GM19025 (cell line): Measurements from ENCODE around the gene TTC28.

Source experiments
- ATAC-seq: cut with Tn5 transposase; IDR thresholded peaks from one replicate; pipeline ENCODE4 v1.9.1; 2021; ENCODE audit warnings: mild to moderate bottlenecking, low read depth, moderate library complexity; ENCODE audit not compliant: unreplicated experiment

TTC28 gene

GRCh38 chr22:28328756-28329155, 350.9 kb downstream of the TTC28 start:
- ATAC-seq, result no peak

GRCh38 chr22:28316014-28316413, 363.6 kb downstream of the TTC28 start:
- no peak for ATAC-seq

- no peak for ATAC-seq
Observed at GRCh38 chr22:28314959-28315358, 364.7 kb downstream of the TTC28 start.

DNA sequence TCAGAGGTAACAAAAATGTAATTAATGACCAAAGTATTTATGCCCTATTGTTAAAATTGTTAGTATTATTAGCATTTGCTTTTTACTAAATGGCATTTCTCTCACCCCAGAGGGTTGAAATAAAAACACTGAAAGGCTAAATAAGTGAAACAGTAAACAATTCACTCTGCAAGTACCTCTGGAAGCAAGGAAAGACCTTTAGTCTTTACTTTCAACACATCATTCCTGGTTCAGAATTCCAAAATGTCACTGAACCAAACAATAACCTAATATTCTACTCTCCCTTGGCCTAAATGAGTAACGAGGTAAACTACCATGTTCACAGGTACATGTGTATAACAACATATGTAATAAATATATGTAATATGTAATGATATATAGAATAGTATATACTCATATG, 369.3 kb downstream of the TTC28 start:
- no peak for ATAC-seq

DNA sequence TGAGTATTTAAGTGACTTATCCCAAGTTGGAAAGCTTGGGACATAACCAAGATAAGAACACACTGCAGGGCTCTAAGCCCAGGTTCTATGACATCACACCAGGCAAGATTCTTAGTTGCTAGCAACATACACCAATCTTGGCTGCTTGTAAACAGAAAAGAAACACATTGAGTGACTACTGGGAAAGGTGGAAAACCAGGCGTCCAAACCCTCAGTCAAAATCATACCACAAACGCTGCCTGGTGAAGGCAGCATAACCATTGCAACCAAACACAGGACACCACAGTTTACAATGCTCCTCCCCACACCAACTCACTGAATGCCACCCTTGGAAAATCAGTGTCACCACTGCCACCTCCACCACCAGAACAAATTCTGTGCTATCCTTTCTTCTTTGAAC, 379.9 kb downstream of the TTC28 start:
- no peak for ATAC-seq

DNA sequence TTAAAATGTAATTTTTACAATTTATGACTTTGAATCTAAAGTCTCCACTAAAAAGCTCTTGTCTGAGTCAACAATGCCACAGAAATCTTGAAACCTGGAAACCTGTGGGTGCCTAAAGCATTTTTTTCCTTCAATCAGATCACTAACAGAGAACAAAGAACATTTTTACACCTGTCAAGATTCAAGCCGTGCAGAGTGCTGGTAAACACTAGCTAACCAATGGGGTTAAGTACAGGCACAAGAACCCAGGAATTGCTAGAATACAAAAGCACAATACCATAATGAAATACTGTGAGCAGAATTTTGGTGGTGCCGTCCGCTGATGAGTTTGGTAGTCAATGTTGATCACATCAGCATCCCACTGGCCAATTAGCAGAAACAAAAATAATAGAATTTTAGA, 380.3 kb downstream of the TTC28 start:
- ATAC-seq, result no peak

DNA sequence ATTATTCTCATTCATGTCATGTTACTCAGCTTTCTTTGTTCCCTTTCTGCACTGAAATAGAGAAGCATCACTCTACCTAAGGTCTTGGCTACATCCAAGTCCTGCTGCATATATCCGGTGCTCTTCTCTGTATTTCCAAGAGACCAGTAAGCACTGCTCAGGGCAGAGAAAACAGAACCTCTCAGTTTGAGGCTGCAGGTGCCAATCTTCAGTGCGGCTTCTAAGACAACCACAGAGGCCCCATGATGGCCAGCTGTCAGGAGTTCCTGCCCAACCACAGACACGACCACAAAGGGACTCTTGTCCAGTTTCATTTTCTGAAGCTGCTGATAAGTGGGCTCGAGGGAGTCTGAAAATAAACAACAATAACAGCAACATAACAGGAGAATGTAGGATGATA, 382.1 kb downstream of the TTC28 start:
- no peak for ATAC-seq

DNA sequence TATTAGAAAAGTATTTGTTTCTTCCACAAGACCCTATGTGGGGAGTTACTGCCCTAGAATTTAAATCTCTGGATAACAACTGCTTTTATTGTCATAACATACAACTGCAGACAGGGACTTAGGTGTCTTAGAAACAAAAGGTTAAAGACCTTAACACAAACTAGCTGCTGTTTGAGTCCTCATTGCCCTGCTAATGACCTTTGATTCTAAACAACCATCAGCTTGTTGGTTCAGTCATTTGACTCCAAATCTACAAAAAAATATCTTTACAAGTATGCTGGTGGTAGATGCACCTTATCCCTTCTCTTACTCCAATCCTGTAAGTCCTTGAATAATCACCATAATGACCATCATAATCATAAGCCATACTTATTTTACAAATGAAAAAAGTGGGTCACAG, 383.2 kb downstream of the TTC28 start:
- ATAC-seq, result no peak

DNA sequence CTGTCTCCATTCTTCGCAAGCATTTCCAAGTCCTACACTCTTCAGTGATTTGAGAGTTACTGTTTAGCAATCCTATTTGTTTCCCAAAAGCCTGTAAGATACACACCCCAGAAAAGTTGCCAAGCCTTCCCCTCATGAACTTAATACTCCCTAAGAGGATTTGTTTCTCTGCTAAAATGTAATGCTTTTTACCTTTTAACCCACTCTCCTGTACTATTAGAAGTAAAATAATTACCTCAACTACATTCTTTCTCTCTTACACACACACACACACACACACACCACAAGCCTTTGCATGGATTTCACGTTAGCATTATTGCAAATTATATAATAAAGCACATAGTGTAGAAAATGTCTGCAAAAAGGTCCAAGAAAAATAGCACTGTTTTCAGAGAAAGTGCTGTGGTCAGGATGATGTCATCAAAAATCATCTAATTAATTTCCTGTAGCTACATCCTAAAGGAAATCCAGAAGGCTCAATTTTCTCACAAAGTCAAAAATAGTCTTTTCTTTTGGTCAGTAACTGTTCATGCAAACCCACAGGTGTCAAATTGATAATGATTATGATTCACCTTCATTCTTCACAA, 396.5 kb downstream of the TTC28 start:
- ATAC-seq, result no peak

GRCh38 chr22:28282405-28283067, 397.1 kb downstream of the TTC28 start:
- no peak for ATAC-seq

- no peak for ATAC-seq
Observed at GRCh38 chr22:28279888-28280287, 399.8 kb downstream of the TTC28 start.

- no peak for ATAC-seq
Observed at GRCh38 chr22:28269277-28269676, 410.4 kb downstream of the TTC28 start.

DNA sequence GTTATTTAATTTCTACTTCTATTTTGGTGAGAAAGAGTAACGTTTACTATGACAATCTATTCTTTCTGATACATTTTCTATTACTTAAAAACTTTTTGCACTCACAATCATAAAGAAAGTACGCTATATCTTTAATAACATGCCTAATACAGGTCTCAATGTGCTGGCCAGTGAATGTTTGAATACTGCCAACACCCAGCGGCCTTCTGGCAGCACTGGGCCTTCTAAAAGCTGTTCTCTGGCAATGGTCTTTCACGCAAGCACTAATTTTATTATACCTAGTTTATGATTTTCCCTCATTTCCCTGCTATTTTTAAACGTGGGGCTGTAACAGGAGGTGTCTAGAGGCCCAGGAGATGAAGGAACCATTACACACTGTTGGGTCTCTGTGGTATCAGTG, 410.8 kb downstream of the TTC28 start:
- ATAC-seq, result no peak

DNA sequence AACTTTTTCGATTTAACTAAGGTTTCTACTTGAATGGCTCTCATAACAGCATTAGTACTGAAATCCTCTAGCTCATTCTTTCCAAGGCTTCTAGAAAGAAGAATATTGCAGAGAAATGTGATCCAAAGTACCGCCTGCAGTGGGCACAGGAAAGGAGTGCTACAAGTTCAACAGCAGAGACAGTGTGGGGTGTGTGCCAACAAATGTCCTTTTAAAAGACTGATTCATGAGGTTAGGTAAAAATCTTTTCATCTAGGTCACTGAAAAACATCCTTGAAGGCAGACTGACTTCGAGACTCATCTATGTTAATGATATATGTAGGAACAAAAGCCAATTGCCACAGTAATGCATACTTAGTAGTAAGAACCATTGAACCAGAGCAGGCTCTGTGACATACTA, 411.5 kb downstream of the TTC28 start:
- no peak for ATAC-seq

DNA sequence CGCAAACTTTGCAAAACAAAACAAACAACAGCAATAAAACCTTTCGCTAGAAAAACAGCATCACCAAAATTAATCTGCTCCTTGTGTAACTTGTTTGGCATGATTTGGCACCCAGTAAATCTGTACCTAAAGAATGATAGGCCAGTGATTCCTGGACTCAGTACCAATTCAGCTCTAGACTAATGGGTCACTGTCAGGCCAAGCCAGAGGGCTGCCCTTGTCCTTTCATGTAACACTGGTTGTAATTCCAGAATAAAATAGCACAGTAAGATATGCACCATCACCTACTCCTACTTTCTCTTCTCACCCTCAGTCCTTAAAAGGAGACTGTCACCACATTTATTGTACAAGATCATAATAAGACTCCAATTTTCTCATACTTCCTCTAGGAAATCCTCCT, 419.0 kb downstream of the TTC28 start:
- no peak for ATAC-seq

GRCh38 chr22:28259774-28260312, 419.8 kb downstream of the TTC28 start:
- no peak for ATAC-seq

- no peak for ATAC-seq
Observed at GRCh38 chr22:28254396-28254795, 425.2 kb downstream of the TTC28 start.

DNA sequence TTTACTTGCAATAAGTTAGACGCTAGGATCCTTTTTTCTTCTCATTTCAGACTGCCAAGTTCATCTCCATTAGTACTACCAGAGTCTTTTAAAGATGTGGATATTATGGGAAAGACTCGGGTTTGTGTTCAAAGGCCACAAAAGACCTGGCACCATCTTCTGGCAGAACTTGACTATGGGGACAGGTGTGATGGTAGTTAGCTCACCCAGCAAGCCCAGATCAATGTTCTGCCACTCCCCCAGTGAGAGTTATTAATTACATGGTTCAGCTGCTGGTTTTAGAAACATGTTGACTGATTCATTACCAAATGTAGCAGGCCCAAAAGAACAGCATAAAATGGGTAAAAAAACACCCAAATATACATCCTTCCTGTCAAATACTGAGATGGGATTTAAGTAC, 427.1 kb downstream of the TTC28 start:
- ATAC-seq, result no peak

GRCh38 chr22:28250036-28250695, 429.5 kb downstream of the TTC28 start:
- no peak for ATAC-seq

DNA sequence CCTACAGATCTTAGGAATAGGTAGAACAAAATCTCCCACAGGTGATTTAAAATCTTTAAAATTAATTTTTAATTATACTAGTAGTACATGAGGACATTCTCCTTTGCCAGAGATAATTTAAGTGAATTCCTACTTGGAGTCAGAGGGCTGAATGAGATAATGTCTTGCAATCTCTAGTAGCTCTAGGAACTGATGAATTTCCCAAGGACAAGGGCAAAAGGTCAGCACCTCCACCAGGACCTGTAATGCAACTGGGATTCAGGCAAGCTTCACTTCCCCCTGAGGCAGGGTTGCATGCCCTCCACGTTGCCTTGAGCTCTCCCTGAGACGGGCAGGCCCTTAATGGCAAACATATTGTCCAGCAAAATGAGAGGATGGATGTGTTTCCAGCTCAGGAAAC, 430.2 kb downstream of the TTC28 start:
- no peak for ATAC-seq

- no peak for ATAC-seq
Observed at GRCh38 chr22:28247667-28248363, 431.8 kb downstream of the TTC28 start.
